ENCODE measurements around the gene C4B.
"Not testable (repeated sequence)": the region's sequence is repeated elsewhere in the genome, so short reads cannot be mapped to it uniquely, and the experiment has no call there.

C4B gene

DNA sequence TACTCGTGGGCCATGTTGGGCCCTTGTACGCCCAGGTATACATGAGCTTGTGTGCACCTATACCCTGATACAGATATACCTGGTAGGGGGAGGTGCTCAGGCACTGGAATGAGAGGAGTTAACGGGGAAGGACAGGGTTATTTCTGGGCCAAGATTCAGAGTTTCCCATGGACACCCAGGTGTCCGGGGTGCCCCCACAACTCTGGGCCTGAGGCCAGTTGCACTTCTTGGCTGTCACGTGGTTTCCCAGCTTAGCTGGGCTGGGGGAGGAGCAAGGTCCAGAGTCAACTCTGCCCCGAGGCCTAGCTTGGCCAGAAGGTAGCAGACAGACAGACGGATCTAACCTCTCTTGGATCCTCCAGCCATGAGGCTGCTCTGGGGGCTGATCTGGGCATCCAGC is 32.9 kb upstream of the C4B start, which contains the start of gene C4A:
TSS of gene C4A (plus strand) at position 314 of the 400 bp plus-strand sequence. CDS start at position 365, 51 bp downstream.
- DNase-seq, result not testable (repeated sequence)

DNA sequence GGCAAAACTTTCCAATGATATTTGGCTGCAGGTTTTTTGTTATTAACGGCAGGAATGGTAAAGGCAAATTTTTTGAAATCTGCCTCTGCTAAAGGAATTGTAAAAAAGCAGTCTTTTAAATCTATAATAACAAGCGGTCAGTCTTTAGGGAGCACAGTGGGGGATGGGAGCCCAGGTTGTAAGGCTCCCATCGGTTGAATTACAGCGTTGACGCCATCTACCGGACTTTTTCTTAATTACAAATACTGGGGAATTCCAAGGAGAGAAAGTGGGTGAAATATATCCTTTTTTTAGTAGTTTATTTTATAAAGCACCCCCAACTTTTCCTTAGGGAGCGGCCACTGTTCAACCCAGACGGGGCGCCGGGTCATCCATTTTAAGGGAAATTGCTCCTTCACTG is 25.2 kb upstream of the C4B start:
- DNase-seq, result not testable (repeated sequence)

DNA sequence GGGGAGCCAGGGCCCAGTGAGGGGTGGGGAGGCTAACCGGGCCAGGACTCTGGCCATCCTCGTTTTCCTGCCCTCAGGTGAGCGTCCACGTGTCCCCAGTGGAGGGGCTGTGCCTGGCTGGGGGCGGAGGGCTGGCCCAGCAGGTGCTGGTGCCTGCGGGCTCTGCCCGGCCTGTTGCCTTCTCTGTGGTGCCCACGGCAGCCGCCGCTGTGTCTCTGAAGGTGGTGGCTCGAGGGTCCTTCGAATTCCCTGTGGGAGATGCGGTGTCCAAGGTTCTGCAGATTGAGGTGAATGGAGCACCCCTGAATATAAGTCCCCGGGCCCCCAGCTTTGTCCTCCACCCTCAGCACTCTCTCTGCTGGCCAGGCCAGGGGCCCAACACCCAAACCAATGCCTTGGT is 20.2 kb upstream of the C4B start:
- not testable (repeated sequence) for DNase-seq

DNA sequence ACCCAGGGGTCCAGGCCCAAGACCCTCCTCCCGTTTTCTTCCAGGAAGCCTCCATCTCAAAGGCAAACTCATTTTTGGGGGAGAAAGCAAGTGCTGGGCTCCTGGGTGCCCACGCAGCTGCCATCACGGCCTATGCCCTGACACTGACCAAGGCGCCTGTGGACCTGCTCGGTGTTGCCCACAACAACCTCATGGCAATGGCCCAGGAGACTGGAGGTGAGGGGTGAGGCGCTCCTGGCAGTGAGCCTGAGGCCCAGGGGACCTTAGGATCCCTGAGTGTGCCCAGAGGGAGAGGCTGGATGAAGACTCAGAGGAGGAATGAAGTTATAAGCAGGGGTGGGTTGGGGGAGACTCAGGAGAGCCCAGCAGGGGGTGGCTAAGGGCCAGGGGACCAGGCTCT is 18.2 kb upstream of the C4B start:
- not testable (repeated sequence) for DNase-seq

DNA sequence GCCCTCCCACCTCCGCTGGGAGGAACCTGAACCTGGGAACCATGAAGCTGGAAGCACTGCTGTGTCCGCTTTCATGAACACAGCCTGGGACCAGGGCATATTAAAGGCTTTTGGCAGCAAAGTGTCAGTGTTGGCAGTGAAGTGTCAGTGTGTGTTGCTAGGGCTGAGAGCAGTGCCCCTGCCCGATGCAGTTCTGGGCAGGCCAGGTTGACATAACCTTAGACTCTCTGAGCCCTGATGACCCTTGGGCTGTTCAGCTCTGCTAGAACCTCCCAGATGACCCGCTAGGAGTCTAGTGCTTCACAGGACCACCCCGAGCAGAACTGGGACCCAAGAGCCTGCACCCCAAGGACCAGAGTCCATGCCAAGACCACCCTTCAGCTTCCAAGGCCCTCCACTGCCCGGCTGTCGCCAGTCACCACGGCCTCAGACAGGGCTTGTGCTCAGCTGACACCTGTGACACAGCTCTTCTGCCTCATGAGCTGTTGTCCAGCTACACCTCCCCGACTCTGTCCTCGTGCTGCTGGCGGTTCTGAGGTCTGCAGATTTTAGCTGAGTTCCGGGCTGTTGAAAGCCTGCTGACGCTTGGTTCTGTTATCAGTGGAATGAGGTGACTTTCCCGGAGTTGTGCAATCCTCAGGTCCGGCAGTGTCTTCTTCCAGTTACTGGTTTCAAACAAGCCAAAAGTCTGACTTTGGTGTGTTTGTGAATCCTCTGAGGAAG is 11.9 kb upstream of the C4B start:
- DNase-seq, result not testable (repeated sequence)

DNA sequence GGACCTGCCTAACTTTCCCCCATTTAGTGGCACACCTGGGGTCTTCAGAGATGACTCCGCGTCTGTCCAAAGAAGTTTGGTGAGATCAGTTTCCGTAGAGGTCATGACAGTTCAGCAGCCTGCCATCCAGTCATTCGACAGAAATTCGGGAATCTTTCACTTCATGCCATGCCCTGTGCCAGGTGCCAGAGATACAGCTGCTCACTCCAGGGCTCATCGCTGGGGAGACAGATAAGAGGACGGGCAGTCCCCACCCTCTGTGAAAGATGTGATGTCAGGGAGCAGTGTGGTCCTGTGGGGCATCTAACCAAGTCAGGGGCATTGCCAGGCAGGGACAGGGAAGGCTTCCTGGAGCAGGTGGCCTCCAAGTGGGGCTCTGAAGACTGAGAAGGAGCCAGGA is 11.3 kb upstream of the C4B start:
- DNase-seq, result not testable (repeated sequence)

DNA sequence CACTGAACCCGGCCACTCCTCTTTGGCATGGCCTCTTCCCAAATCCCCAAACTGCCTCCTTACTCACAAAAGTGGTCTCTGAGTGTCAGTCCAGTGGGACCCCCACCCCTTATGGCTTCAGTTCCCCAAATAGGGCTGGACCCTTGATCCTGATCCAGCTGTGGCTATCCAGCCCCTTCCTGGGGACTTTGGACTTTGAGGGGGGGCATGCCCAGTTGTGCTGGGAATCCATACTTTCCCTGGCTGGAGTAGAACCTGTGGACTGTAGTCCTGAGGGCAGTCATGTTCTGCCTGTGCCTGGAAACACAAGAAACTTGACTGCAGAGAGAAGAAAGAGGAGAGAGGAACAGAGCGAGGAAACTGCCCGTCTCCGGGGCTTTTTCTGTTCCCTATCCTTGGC is 10.2 kb upstream of the C4B start:
- DNase-seq, result not testable (repeated sequence)

DNA sequence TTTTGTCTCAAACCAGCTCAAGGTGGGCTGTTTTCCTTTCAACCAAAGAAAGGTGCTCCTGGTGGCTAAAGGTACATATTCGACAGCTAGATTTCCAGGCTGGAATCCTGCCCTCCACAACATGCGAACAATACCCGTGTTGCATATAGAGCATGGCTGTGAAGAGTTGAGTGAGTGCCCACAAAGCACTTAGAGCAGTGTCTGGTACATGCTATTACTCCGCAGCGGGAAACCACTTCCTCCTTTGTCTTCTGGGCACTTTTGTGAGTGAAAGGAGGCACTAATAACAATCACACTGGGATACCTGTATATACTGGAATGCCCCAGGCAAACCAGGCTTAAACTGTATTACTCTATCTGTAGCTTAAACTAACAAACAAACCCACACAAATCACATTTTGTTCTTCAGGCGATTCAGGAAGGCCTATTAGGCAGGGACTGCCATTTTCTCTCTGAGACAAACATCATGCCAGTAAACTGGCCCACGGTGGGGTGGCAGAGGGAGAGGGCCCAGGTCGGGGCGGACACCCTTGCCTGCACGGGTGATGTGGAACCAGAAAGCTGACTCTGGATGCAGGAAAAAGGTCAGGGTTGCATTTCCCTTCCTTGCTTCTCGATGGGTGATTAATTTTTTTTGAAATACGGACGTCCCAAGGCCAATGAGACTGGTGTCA is 9.6 kb upstream of the C4B start:
- not testable (repeated sequence) for DNase-seq

DNA sequence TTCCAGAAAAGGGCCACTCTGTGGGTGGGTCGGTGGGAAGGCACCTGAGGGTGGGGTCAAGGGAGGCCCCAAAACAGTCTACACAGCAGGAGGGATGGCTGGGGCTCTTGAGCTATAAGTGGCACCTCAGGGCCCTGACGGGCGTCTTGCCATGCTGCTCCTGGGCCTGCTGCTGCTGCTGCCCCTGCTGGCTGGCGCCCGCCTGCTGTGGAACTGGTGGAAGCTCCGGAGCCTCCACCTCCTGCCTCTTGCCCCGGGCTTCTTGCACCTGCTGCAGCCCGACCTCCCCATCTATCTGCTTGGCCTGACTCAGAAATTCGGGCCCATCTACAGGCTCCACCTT is 9.1 kb upstream of the C4B start:
- DNase-seq, result not testable (repeated sequence)

DNA sequence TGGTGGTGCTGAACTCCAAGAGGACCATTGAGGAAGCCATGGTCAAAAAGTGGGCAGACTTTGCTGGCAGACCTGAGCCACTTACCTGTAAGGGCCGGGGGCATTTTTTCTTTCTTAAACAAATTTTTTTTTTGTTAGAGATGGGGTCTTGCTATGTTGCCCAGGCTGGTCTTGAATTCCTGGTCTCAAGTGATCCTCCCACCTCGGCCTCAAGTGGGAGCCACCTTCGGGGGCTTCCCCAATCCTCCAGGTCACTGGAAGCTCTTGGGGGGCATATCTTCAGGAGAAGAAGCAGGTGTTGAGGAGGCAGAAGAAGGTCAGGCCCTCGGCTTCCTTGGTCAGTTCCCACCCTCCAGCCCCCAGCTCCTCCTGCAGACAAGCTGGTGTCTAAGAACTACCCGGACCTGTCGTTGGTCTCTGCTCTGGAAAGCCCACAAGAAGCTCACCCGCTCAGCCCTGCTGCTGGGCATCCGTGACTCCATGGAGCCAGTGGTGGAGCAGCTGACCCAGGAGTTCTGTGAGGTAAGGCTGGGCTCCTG is 8.5 kb upstream of the C4B start:
- not testable (repeated sequence) for DNase-seq

DNA sequence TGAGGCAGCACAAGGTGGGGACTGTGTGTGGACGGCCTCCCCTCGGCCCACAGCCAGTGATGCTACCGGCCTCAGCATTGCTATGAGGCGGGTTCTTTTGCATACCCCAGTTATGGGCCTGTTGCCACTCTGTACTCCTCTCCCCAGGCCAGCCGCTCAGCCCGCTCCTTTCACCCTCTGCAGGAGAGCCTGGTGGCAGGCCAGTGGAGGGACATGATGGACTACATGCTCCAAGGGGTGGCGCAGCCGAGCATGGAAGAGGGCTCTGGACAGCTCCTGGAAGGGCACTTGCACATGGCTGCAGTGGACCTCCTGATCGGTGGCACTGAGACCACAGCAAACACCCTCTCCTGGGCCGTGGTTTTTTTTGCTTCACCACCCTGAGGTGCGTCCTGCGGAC is 7.5 kb upstream of the C4B start:
- DNase-seq, result not testable (repeated sequence)

DNA sequence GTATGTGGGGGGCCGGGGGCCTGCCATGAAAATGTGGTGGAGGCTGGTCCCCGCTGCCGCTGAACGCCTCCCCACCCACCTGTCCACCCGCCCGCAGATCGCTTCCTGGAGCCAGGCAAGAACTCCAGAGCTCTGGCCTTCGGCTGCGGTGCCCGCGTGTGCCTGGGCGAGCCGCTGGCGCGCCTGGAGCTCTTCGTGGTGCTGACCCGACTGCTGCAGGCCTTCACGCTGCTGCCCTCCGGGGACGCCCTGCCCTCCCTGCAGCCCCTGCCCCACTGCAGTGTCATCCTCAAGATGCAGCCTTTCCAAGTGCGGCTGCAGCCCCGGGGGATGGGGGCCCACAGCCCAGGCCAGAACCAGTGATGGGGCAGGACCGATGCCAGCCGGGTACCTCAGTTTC is 6.6 kb upstream of the C4B start:
- not testable (repeated sequence) for DNase-seq

DNA sequence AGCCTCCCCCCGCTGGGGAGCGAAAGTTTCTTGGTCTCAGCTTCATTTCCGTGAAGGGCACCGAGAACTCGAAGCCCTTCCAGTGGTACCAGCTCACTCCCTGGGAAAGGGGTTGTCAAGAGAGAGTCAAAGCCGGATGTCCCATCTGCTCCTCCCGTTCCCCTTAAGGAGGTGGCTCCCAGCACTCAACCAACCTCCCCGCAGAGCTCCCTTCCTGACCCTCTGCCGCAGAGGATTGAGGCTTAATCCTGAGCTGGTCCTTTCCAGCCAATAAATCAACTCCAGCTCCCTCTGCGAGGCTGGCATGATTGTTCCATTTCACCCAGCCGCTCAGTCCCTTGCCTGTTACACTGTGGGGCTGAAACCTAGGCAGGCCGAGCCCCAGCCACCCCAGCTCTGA is 6.0 kb upstream of the C4B start:
- not testable (repeated sequence) for DNase-seq

DNA sequence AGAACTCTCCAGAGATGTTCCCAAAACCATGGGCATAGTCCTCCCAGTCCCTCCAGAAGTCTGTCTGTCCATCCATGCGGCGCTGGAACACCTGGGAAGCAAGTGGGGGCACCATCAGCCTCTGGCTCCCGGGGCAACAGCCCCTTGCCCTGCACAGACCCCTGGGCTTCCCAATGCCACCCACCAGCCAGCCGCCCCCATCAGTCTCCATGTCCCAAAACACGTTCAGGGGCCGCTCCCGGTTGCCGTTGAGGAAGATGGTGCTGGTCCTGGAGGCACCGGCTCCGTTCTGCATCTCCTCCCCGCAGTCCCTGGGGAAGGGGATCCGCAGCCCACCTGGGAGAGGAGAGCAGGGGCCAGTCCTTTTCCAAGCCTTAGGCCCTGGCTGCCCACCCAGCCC is 5.1 kb upstream of the C4B start:
- not testable (repeated sequence) for DNase-seq

DNA sequence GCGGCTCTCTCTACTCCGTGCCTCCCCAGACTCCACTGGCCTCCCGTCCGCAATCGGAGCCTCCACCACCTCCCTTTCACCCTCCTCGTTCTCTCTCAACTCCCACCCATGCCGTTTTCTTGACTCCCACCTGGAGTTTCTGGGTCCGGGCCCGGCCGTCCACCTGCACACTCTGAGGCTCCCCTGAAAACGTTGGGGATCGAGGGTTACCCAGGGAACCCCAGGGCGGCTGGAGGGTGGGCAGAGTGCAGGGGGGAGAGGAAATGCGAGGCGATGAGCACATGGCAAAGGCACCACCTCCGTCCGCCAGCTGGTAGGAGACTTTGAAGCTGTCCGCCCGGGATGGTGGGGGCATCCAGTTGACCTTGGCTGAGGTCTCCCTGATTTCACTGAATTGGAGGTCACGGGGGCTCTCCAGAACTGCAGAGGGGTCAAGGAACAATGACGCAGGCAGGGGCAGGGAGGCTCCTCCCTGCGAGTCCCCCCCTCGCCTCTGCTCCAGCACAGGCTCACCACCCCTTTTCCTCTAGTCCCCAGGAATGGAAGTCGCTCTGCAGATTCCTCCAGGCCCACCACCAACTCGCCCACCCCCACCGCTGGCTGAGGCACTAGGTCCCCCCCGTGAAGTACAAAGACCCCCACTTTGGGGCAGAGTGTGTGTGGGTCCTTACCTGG is 3.6 kb upstream of the C4B start:
- not testable (repeated sequence) for DNase-seq

DNA sequence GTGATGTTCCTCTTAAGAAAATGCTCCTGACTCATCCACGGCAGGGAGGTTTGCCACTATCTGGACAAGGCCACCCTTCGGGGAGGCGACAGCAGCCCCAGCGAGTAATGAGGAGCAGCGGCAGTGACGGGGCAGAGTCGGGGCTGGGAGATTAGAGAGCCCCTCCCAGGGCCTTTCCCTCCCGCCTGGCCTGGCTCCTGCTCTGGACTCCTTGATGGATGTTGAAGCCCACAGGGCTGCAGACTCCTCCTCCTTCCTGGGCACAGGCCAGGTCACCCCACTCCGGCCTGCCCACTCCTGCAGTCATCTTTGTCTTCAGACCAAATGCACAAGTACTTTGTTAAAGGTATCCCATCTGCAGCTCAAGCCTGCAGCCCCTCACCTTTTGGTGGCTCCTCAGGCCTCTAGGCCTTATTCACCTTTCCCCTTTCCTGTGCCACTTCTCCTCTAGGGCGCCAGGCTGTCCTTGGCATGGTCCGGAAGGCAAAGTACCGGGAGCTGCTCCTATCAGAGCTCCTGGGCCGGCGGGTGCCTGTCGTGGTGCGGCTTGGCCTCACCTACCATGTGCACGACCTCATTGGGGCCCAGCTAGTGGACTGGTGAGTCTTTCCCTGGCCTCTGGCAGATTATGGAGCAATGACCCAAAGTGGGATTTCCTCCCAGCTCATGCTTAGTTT is 1.5 kb upstream of the C4B start:
- not testable (repeated sequence) for DNase-seq

DNA sequence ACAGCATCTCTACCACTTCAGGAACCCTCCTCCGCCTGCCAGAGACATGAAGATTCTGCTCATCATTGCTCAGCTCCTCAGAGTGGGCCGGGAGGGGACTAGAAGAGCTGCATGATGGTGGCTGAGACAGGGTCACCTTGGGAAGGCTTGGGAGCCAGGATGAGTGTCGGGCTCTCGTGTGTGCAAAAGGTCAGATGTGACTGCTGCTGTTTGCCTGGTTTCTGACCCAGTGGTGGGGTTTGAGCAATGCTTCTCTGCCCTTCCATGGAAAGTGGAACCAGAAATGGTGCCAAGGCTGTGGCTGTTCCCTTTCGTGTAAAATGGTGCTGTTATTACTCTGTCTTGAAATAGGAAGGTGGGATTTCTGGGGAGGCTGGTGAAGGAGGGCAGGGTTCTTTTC is 857 bp upstream of the C4B start:
- not testable (repeated sequence) for DNase-seq

DNA sequence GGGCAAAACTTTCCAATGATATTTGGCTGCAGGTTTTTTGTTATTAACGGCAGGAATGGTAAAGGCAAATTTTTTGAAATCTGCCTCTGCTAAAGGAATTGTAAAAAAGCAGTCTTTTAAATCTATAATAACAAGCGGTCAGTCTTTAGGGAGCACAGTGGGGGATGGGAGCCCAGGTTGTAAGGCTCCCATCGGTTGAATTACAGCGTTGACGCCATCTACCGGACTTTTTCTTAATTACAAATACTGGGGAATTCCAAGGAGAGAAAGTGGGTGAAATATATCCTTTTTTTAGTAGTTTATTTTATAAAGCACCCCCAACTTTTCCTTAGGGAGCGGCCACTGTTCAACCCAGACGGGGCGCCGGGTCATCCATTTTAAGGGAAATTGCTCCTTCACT is 7.5 kb downstream of the C4B start:
- DNase-seq, result not testable (repeated sequence)

DNA sequence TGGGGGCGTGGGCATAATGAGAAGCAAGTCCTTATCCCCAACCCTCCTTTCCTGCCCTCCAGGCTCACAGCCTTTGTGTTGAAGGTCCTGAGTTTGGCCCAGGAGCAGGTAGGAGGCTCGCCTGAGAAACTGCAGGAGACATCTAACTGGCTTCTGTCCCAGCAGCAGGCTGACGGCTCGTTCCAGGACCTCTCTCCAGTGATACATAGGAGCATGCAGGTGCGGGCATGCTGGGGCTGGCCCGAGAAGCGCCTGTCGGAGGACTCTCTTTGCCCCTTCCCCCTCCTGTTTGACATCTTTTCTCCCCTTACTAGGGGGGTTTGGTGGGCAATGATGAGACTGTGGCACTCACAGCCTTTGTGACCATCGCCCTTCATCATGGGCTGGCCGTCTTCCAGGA is 14.0 kb downstream of the C4B start:
- not testable (repeated sequence) for DNase-seq

DNA sequence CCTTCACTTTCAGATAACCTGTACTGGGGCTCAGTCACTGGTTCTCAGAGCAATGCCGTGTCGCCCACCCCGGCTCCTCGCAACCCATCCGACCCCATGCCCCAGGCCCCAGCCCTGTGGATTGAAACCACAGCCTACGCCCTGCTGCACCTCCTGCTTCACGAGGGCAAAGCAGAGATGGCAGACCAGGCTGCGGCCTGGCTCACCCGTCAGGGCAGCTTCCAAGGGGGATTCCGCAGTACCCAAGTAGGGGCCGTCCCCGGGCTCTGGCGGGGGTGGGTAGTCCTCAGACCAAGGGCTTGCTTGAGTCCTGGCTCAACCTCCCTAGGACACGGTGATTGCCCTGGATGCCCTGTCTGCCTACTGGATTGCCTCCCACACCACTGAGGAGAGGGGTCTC is 15.0 kb downstream of the C4B start:
- not testable (repeated sequence) for DNase-seq

DNA sequence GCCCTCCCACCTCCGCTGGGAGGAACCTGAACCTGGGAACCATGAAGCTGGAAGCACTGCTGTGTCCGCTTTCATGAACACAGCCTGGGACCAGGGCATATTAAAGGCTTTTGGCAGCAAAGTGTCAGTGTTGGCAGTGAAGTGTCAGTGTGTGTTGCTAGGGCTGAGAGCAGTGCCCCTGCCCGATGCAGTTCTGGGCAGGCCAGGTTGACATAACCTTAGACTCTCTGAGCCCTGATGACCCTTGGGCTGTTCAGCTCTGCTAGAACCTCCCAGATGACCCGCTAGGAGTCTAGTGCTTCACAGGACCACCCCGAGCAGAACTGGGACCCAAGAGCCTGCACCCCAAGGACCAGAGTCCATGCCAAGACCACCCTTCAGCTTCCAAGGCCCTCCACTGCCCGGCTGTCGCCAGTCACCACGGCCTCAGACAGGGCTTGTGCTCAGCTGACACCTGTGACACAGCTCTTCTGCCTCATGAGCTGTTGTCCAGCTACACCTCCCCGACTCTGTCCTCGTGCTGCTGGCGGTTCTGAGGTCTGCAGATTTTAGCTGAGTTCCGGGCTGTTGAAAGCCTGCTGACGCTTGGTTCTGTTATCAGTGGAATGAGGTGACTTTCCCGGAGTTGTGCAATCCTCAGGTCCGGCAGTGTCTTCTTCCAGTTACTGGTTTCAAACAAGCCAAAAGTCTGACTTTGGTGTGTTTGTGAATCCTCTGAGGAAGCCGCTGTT is 20.9 kb downstream of the C4B start:
- not testable (repeated sequence) for DNase-seq

DNA sequence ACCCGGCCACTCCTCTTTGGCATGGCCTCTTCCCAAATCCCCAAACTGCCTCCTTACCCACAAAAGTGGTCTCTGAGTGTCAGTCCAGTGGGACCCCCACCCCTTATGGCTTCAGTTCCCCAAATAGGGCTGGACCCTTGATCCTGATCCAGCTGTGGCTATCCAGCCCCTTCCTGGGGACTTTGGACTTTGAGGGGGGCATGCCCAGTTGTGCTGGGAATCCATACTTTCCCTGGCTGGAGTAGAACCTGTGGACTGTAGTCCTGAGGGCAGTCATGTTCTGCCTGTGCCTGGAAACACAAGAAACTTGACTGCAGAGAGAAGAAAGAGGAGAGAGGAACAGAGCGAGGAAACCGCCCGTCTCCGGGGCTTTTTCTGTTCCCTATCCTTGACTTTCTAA is 22.5 kb downstream of the C4B start:
- DNase-seq, result not testable (repeated sequence)
